Measurements from ENCODE around the gene VPS54.

VPS54 gene

GRCh38 chr2:63842149-63843061 lies 176.8 kb downstream of the VPS54 start:
- ChIA-PET POLR2A (interaction anchor here (0.9 to 3.3 kb wide), 13 partner anchors 7 to 144 kb away, joined by 3 to 20 read pairs (median 5); no protein-coding TSS in a partner anchor), CTCF (interaction anchor here (0.6 to 3.7 kb wide), 2 partner anchors 21 to 143 kb away, joined by 3 to 12 read pairs; no protein-coding TSS in a partner anchor)
- TF ChIP-seq PKNOX1 (IDR thresholded peaks at IDR 0.05) (peak; percentile 95), ZNF384 (IDR thresholded peaks at IDR 0.05) (peak; percentile 92), FOXA1 (IDR thresholded peaks at IDR 0.05) (no peak)
- peak; percentile 30 for DNase-seq (ENCODE audit: extremely low spot score)
